ENCODE results near the gene DACT3. TPM values are rescaled to one million over a fixed set of nuclear protein-coding genes. Genes with fewer than 3 reads are reported as not detected.

DACT3 gene
- total RNA-seq, 4 donors from 2014 or later: 1.7 to 3.2 (median 2.7) TPM

DNA sequence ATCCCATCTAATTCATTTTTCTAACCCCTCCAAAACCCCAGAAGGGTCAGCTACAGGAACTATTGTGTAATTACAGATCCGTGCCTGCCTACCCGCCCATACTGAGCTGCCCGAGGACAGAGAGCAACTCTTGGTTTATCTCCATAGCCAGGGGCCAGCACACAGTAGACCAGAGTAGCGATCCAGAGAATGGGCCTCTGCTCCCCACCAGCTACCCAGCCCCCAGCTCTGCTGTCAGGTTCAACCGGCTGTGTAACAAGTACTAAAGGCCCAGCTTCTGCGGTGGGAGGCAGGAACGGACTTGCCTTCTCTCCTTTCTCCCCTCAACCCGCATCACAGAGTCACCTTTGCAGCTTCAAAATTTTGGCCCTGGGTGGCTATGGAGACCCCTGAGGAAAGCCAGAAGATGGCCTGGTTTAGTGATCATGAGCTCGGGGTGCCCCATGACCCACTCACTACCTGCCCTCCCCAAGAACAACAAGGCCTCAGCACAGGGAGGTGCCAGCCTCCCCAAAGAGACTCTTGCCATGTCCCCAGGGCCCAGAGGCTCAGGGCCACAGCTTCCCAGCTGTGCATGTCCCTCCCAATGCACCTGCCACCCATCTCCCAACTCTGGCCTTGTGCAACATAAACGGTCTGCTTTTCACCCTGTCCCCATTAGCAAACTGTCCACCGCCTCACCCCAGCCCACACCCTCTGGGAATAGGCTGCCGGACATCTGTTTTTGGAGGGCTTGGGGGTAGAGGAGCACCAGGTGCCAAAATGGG, 54.1 kb downstream of the DACT3 start:
- intact Hi-C loops (cut with DNase I): no loop called here
- Histone ChIP-seq H3K27me3 (no peaks in the 10 kb centered on the region), H3K4me3 (replicated peaks in 1 of 3) (no peak overlapping the region), H3K9me3 (no peaks in the 10 kb centered on the region), H3K36me3 (peaks cover 25 to 32% of the 10 kb centered on the region in 2 donors), H3K4me1 (peaks cover 38 to 60% of the 10 kb centered on the region in 2 donors), H3K27ac (no peak overlapping the region)
- TF ChIP-seq POLR2A (IDR thresholded peaks at IDR 0.05) (no peak), CTCF (IDR thresholded peaks at IDR 0.05) (no peak)
- WGBS, 2 donors: 88 to 90% methylated on average over 11 to 12 of the region's 12 CpGs
- no peak for DNase-seq

- Histone ChIP-seq H3K4me1 (peaks cover 33 to 51% of the 10 kb centered on the region in 2 donors), H3K27me3 (no peaks in the 10 kb centered on the region), H3K4me3 (replicated peaks in 1 of 3) (no peak overlapping the region), H3K27ac (no peak overlapping the region), H3K36me3 (peaks cover 25 to 32% of the 10 kb centered on the region in 2 donors), H3K9me3 (no peaks in the 10 kb centered on the region)
- intact Hi-C loops (cut with DNase I): no loop called here
- DNase-seq: no peak
- TF ChIP-seq POLR2A (IDR thresholded peaks at IDR 0.05): no peak
- TF ChIP-seq CTCF (IDR thresholded peaks at IDR 0.05): no peak
- 88 to 92% methylated on average over 11 of the region's 11 CpGs for WGBS, 2 donors
These were observed 55.0 kb downstream of the DACT3 start for GRCh38 chr19:46606019-46606418.

- H3K4me3 ChIP-seq (replicated peaks in 1 of 3): no peak overlapping the region
- no peaks in the 10 kb centered on the region for H3K27me3 ChIP-seq
- WGBS, 2 donors: 68 to 79% methylated on average over 10 to 11 of the region's 16 CpGs
- TF ChIP-seq POLR2A (IDR thresholded peaks at IDR 0.05) (no peak), CTCF (IDR thresholded peaks at IDR 0.05) (no peak)
- intact Hi-C loops (cut with DNase I): no loop called here
- H3K4me1 ChIP-seq: peaks cover 27 to 46% of the 10 kb centered on the region in 2 donors
- H3K36me3 ChIP-seq: peaks cover 25 to 32% of the 10 kb centered on the region in 2 donors
- DNase-seq: no peak
- peak overlapping the region; percentile 9 to 73 (median 65) for H3K27ac ChIP-seq
- H3K9me3 ChIP-seq: no peaks in the 10 kb centered on the region
These were observed 55.6 kb downstream of the DACT3 start for GRCh38 chr19:46605356-46605821.

DNA sequence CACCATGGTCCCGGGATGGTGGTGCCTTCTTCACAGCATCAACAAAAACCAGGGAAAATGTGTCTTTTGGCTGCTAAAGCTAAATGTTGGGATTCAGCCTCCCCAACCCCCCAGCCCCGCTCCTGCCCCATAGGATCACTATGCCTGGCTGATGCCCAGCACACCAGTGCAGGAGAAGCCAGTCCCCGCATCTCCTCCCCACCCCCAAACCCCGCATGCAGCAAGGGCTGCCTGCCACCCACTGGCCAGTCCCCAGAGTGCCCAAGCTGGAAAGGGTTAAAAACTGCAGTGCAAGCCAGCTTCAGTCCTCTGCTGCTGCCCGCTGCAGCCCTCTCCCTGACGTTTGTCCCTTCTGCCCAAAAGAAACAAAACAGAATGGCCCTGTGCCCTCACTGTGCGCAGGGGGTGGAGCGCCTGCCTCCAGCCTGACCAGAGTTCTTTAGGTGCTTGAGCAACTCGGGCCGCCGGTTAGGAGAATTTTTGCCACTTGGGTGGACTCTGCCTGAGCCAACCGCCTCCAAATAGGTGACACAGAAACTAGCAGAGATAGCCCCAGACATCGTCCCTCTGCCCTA, 56.1 kb downstream of the DACT3 start:
- H3K4me1 ChIP-seq: peaks cover 27 to 42% of the 10 kb centered on the region in 2 donors
- no peak overlapping the region for H3K4me3 ChIP-seq (replicated peaks in 1 of 3)
- WGBS, 2 donors: 19 to 38% methylated on average over 12 to 13 of the region's 13 CpGs
- intact Hi-C loops (cut with DNase I): loop anchor here (5.0 kb wide), 1 partner anchor 57 kb away; the partner anchor contains the start of gene DACT3
- H3K27me3 ChIP-seq: no peaks in the 10 kb centered on the region
- peak; percentile 82 to 87 for DNase-seq
- TF ChIP-seq CTCF (IDR thresholded peaks at IDR 0.05): no peak
- TF ChIP-seq POLR2A (IDR thresholded peaks at IDR 0.05): no peak
- H3K36me3 ChIP-seq: peaks cover 25 to 30% of the 10 kb centered on the region in 2 donors
- peak overlapping the region; percentile 9 to 73 (median 65) for H3K27ac ChIP-seq
- no peaks in the 10 kb centered on the region for H3K9me3 ChIP-seq

Measured in thyroid gland (tissue), 4 donors.